ENCODE data around the gene ZSWIM5. TPM values are rescaled to one million over a fixed set of nuclear protein-coding genes. Genes with fewer than 3 reads are reported as not detected.

ZSWIM5 gene
- total and polyA plus RNA-seq, 9 of the 15 experiments (the other 6 are each of a cell fraction or from before 2014, with no cell fraction given) = under 0.01 to 0.07 (median 0.03) TPM; not detected in 3

- Histone ChIP-seq H3K9me1 (ENCODE audit: control insufficient read depth, insufficient read depth, low read length) (no peaks in the 10 kb centered on the region), H4K20me1 (replicated peaks; ENCODE audit: control insufficient read depth, insufficient read depth, low read length) (no peaks in the 10 kb centered on the region), H3K9me3 (replicated peaks; ENCODE audit: control insufficient read depth, insufficient read depth, low read depth, low read length) (no peaks in the 10 kb centered on the region), H3K36me3 (ENCODE audit: control insufficient read depth, insufficient read depth, low read length) (no peaks in the 10 kb centered on the region), H2AFZ (ENCODE audit: low read depth, low read length) (no peak overlapping the region), H3K79me2 (ENCODE audit: control insufficient read depth, insufficient read depth, low read length) (no peaks in the 10 kb centered on the region), H3K27ac (ENCODE audit: extremely low read depth, low read depth, low read length) (no peak overlapping the region), H3K4me2 (ENCODE audit: insufficient read depth, low read length) (no peak overlapping the region), H3K4me3 (no peak overlapping the region), H3K4me1 (replicated peaks in 1 of 2; ENCODE audit: control insufficient read depth in 2 of 2, insufficient read depth in 2 of 2, low read length in 2 of 2) (no peaks in the 10 kb centered on the region), H3K27me3 (ENCODE audit: control insufficient read depth in 2 of 2, insufficient read depth in 2 of 2, low read length in 2 of 2) (peaks cover 5 to 11% of the 10 kb centered on the region in 2 experiments), H3K9ac (ENCODE audit: insufficient read depth in 1 of 2, low read depth in 2 of 2, low read length in 2 of 2) (no peak overlapping the region)
- BruUV-seq (replicated peaks) = no TSS peak
- 0% methylated on average over 1 of the region's 1 CpG for WGBS (ENCODE audit: insufficient coverage, low coverage, missing lambda C conversion rate)
- ChIA-PET CTCF (ENCODE audit: low intra/inter-chr PET ratio) (no interaction called here), POLR2A (no interaction called here)
- TF ChIP-seq NRF1 (conservative IDR thresholded peaks at IDR 0.05 in 1 of 2, IDR thresholded peaks at IDR 0.05 in 1 of 2) (no peak), FOXM1 (IDR thresholded peaks at IDR 0.05; ENCODE audit: low read depth) (no peak), FOXM1 (CRISPR knock-in tag; IDR thresholded peaks at IDR 0.05; ENCODE audit: low read depth) (no peak), XRCC3 (IDR thresholded peaks at IDR 0.05) (no peak), MAFG (tag; conservative IDR thresholded peaks at IDR 0.05) (no peak), POLR2AphosphoS2 (IDR thresholded peaks at IDR 0.05; ENCODE audit: low read length) (no peak), PKNOX1 (IDR thresholded peaks at IDR 0.05) (0 out of 2 replicates have a peak, but pooled peaks have one; percentile 12), PBX2 (CRISPR knock-in tag; IDR thresholded peaks at IDR 0.05; ENCODE audit: low read depth) (no peak), PBX2 (tag; conservative IDR thresholded peaks at IDR 0.05; ENCODE audit: low read depth) (peak; percentile 63), PREB (CRISPR knock-in tag; IDR thresholded peaks at IDR 0.05) (no peak), MEIS2 (IDR thresholded peaks at IDR 0.05; ENCODE audit: partially characterized antibody) (peak; percentile 53)
- TF ChIP-seq, protein P1, sequence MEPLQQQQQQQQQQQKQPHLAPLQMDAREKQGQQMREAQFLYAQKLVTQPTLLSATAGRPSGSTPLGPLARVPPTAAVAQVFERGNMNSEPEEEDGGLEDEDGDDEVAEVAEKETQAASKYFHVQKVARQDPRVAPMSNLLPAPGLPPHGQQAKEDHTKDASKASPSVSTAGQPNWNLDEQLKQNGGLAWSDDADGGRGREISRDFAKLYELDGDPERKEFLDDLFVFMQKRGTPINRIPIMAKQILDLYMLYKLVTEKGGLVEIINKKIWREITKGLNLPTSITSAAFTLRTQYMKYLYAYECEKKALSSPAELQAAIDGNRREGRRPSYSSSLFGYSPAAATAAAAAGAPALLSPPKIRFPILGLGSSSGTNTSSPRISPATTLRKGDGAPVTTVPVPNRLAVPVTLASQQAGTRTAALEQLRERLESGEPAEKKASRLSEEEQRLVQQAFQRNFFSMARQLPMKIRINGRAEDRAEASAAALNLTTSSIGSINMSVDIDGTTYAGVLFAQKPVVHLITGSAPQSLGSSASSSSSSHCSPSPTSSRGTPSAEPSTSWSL (CRISPR knock-in tag; IDR thresholded peaks at IDR 0.05; ENCODE audit: borderline replicate concordance) = no peak
- intact Hi-C loops (cut with micrococcal nuclease) = no loop called here
- no peak for ATAC-seq
- in situ Hi-C loops (cut with MboI) = no loop called here
- FAIRE-seq = no peak
- no peak for DNase-seq (ENCODE audit: extremely low read depth in 1 of 4, low spot score in 3 of 4)
These were observed 71.1 kb downstream of the ZSWIM5 start for GRCh38 chr1:45135316-45135715.
